NCI-H1436 (cell line): ENCODE measurements around the gene STPG2.

Experiments
- DNase-seq: peaks from one replicate; lab custom pipeline; 2025; lab: John Stamatoyannopoulos, UW

Gene STPG2

GRCh38 chr4:97812768-97813167, 330.5 kb downstream of the STPG2 start:
- no peak for DNase-seq

DNA sequence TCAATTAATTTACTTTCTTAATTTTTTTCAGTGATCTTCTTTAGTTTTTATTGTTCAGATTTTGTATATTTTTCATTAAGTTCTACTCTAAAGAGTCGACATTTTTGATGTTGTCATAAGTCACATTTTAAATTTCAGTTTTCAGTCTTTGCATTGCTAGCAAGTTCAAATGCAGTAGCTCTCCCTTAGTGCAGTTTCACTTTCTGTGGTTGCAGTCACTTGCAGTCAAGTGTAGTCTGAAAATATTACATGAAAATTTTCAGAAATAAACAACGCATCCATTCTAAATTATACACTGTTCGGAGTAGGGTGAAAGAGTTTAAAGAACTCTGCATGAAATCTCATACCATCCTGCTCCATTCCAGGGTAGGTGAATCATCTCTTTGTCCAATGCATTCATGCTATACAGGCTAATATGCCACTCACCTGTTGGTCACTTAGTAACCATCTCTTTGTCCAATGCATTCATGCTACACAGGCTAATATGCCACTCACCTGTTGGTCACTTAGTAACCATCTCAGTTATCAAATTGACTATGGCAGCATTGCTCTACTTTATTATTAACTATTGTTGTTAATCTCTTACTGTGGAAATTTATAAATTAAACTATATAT, 356.9 kb downstream of the STPG2 start:
- no peak for DNase-seq

GRCh38 chr4:97778174-97778573, 365.1 kb downstream of the STPG2 start:
- DNase-seq = no peak

GRCh38 chr4:97774347-97774989, 368.8 kb downstream of the STPG2 start:
- DNase-seq = no peak

DNA sequence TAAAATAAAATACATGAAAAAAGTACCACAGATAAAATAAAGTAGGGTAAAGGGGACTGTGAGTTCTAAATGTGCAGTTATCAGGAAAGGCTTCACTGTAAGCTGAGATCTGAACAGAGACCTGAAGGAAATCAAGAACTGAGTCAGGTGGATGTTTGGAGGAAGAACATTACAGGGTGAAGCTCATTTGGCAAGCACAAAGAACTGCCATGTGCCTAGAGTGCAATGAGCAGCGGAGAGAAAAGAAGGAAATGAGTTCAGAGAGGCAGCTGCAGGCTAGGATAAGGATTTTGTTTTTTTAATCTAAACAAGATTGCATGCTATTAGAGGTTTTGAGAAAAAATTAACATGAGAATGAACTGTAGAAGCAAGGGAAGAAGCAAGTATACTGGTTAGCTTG, 373.1 kb downstream of the STPG2 start:
- no peak for DNase-seq

- no peak for DNase-seq
Measured at GRCh38 chr4:97762115-97762512, 381.2 kb downstream of the STPG2 start.

DNA sequence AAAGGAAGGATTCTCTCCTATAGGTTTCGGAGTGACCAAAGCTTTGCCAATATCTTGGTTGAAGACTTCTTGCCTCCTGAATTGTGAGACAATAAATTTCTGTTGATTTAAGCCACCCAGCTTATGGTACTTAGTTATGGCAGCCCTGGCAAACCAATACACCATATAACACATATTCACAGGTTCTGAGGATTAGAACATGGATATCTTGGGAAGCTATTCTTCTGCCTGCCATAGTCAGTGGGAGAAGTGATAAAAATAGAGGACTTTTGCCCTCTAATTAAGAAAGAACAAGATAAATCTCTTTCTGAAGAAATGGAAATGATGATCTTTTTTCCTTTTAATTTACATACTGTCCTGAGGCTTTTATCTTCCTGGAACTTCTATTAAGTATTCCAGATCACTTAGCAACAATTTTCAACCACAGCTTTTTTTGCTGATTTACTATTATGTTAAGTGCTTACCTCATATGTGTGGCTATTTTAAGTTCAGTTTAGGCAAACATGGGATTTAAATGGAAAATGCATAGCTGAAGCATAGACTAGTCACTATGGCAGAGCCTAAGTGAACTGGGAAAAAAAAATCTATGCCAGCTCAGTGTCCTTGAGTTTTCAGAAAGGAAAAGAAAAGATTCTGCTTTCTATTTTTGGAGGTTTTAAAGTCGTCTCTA, 381.7 kb downstream of the STPG2 start:
- DNase-seq = no peak

DNA sequence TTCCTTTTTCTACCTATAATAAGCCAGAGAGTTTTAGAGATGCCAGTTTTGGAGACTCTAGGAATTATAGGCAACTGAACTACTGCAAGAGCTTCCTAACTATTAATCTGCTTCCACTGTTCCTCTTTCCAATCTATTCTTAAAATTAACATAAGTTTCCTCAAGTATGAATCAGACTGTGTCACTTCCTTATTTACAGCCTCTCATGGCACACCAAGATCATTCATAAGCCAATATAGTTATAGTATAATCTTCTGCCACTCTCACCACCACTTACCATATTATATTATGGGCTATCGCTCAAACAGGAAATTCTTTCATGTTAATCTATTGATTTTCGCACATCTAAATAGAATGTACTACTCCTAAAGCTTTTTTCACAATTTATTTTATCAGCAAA, 383.5 kb downstream of the STPG2 start:
- no peak for DNase-seq

DNA sequence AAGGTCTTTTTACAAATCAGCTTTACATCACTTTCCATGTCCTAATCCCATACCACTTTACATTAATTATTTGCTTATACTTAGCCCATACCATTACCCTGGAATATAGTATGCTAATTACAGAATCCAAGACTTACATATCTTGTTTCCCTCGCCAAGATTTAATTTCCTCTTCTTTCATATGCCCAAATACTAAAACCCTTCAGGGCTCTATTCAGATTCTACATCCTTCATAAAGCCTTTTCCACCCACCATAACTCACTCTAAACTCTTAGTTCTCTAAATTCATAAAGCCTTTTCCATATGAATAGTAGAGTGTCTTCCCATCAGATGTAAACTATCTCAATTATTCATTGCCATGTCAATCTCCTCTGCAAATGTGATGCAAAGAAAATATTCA, 390.7 kb downstream of the STPG2 start:
- no peak for DNase-seq

DNA sequence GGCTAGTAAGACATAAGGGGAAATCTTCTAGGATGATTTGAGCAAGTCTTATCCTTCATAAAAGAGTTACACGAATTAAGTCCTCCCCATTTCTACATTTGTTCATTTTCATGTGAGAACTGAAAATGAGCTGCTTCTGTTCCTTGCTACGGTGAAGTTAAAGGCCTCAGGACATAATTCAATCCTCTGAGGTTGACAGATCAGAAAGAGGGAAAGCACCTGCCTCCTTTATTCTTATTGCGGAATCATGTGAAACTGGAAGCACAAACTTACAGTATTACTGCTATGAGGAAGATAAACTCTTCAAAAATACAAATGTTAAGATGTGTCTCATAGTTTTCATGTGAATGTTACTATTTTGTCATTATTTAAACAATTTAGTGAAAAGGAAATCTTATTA, 395.3 kb downstream of the STPG2 start:
- DNase-seq = no peak

DNA sequence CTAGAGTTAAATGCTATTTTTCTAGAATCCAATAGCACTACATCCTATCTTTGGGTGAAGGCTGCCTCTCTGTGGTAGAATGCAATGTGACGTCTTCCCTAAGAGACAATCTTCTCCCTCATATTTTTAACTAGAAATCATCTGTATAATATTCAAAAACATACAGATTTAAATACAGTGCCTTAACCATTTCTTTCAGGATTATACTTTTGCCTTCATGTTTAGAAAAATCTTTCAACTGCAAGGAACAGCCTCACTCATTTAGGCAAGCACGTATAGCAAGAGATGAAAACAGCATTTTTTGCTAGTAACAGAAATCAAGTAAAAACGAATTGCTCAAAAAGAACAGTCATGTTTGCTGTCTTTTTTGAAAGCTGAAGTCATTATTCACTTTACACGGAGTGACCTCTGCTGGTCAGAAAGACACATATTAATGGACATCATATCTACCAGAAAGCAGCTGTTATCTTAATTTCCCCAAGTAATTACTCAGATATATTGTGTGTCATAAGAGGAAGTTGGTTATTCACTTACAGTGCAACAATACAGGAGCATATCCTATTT, 422.3 kb downstream of the STPG2 start:
- DNase-seq = peak; percentile 14

DNA sequence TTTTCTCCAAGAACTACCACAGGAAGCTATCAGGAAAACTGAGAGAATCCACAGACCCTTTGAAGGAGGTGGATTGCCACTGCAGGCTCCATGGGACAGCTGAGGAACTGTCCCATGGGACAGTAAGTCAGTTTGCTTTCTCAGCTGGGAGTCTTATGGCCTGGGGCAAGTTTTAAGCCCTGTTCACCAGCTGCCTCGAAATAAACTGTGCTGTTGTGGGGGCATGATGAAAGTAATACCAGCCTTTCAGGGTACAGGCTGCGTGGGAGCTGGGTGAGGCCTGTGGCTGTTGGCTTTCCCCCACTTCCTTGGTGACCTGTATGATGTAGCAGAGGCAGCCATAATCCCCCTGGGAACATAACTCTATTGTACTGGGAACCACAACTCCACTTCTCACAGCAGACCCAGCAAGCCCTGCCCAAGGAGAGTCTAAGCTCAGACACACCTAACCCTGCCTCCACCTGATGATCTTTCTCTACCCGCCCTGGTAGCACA, 452.1 kb downstream of the STPG2 start:
- no peak for DNase-seq

- no peak for DNase-seq
Measured at GRCh38 chr4:97670703-97671269, 472.5 kb downstream of the STPG2 start.

- no peak for DNase-seq
Measured at GRCh38 chr4:97665553-97665952, 477.7 kb downstream of the STPG2 start.

- no peak for DNase-seq
Measured at GRCh38 chr4:97664741-97665140, 478.5 kb downstream of the STPG2 start.

DNA sequence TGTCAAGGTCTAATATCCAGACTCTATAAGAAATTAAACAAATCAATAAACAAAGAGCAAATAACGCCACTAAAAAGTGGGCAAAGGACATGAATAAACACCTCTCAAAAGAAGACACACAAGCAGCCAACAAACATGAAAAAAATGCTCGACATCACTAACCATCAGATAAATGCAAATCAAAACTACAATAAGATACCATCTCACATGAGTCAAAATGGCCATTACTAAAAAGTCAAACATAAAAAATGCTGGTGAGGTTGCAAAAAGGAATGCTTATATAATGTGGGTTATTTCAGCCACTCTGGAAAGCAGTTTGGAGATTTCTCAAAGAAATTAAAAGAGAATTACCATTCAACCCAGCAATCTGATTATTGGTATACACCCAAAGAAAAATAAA, 481.1 kb downstream of the STPG2 start:
- DNase-seq = no peak

- DNase-seq = no peak
Measured at GRCh38 chr4:97656044-97656720, 487.1 kb downstream of the STPG2 start.

DNA sequence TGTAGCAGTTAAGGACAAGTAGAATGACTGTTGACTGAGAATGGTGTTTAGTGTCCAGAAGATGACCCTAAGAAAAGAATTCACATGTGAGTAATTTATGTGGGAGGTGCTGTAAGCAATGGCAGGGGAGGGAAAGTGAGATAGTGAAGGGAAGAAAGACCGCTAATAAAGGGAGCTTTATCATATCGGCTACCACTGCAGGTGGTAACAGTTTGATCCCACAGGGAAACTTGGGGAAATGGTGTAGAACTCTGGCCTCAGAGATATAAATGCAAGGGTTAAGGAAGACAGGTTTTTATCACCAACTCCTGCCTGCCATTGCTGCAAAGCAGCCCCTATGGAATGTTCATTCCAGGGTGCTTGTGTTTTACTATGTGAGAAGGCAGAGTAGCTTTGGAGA, 489.6 kb downstream of the STPG2 start:
- no peak for DNase-seq

DNA sequence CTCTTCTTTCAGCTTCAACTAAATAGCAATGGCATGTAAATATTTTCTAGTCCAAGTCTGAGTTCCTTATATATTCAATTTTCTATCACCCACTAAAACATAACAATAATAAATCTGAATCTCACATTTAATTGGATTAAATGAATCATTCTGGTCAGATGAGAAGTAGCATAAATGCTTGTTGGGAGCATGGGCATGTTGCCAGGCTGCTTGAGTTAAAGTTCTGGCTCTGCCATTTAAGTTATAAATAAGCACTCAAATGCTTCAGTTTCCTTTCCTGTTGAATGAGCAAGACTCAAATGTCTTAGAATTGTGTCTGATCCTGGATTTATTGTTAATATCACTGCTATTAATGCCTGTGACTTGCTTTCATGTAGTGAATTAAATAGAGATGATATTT, 496.3 kb downstream of the STPG2 start:
- no peak for DNase-seq

GRCh38 chr4:97645071-97645821, 498.0 kb downstream of the STPG2 start:
- no peak for DNase-seq

DNA sequence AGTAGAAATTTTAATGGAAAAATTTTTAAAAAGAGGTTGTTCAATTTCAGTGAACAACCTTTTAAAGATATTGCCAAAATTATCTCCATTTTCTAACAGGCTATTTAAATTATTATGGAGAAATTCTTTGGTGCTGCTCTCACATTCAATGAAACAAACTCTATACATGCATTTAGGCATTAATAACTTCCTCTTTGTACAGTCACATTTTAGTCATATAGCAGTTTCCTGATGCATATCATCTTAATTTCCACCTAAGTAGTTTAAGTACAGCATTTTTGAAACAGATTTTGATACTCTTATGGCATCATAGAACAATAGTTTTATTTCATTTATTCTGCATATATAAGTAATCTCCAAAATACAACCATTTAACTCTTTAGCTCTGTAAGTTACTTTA, 500.1 kb downstream of the STPG2 start:
- no peak for DNase-seq
